GM12873 (cell line): ENCODE results near the gene TTC39B.

ENCODE experiments used
- CTCF ChIP-seq: IDR thresholded peaks from 2 replicates; pipeline ENCODE4 v1.5.1; 2012; ENCODE audit warnings: low read depth, mild to moderate bottlenecking, moderate library complexity, low read length, control low read depth; ENCODE audit not compliant: insufficient read depth; ENCODE audit errors: missing control alignments

Gene TTC39B

GRCh38 chr9:15262581-15262980, 44.4 kb downstream of the TTC39B start:
- TF ChIP-seq CTCF = no peak

- TF ChIP-seq CTCF = no peak
Measured at GRCh38 chr9:15256426-15256825, 50.6 kb downstream of the TTC39B start.

- TF ChIP-seq CTCF = no peak
Measured at GRCh38 chr9:15253786-15254185, 53.2 kb downstream of the TTC39B start.

GRCh38 chr9:15253197-15253596, 53.8 kb downstream of the TTC39B start:
- no peak for TF ChIP-seq CTCF

GRCh38 chr9:15249981-15250380, 57.0 kb downstream of the TTC39B start:
- no peak for TF ChIP-seq CTCF

GRCh38 chr9:15249042-15249818, 57.8 kb downstream of the TTC39B start:
- TF ChIP-seq CTCF = no peak

GRCh38 chr9:15248621-15249020, 58.4 kb downstream of the TTC39B start:
- no peak for TF ChIP-seq CTCF
